PC-3 (cell line): ENCODE data around the gene SLC16A3.

Source experiments
- EZH2 ChIP-seq: fragments of 300-600 bp; sonication (generic); IDR thresholded peaks from one replicate; pipeline ENCODE4 v1.6.1; 2017; ENCODE audit warnings: antibody characterized with exemption, mild to moderate bottlenecking, low read length; ENCODE audit not compliant: unreplicated experiment
- EZH2phosphoT487 ChIP-seq: fragments of 300-600 bp; sonication (generic); IDR thresholded peaks from 2 replicates; pipeline ENCODE4 v1.6.1; 2018; ENCODE audit warnings: mild to moderate bottlenecking, antibody characterized with exemption, low read length, borderline replicate concordance
- TF ChIP-seq, protein P1 (sequence below): fragments of 300-600 bp; sonication (generic); conservative IDR thresholded peaks from 2 replicates; pipeline ENCODE4 v1.5.1; 2017; ENCODE audit warnings: antibody characterized with exemption, low read depth, mild to moderate bottlenecking, low read length

DNA sequence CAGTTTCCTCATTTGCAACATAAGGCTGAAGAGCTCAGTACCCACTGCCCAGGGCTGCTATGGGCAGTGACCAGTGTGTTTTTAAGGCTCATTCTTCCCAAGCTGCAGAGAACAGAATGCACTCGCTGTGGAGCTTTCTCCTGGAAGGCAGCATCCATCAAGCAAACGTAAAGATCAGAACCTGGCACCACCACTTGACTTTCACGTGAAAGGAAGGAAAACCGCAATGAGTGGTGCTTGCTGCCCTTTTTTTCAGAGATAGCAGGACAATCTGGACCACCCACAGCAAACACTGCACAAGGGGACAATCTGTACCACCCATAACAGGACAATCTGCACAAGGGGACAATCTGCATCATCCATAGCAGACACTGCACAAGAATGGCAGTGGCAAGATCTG is 33.5 kb downstream of the SLC16A3 start:
- TF ChIP-seq, protein P1, sequence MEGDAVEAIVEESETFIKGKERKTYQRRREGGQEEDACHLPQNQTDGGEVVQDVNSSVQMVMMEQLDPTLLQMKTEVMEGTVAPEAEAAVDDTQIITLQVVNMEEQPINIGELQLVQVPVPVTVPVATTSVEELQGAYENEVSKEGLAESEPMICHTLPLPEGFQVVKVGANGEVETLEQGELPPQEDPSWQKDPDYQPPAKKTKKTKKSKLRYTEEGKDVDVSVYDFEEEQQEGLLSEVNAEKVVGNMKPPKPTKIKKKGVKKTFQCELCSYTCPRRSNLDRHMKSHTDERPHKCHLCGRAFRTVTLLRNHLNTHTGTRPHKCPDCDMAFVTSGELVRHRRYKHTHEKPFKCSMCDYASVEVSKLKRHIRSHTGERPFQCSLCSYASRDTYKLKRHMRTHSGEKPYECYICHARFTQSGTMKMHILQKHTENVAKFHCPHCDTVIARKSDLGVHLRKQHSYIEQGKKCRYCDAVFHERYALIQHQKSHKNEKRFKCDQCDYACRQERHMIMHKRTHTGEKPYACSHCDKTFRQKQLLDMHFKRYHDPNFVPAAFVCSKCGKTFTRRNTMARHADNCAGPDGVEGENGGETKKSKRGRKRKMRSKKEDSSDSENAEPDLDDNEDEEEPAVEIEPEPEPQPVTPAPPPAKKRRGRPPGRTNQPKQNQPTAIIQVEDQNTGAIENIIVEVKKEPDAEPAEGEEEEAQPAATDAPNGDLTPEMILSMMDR, result no peak
- no peak for TF ChIP-seq EZH2
- TF ChIP-seq EZH2phosphoT487, result no peak
